Progenitor cell of endocrine pancreas (in vitro differentiated cells): ENCODE data around the gene SMU1. TPM values are rescaled to one million over a fixed set of nuclear protein-coding genes. Genes with fewer than 3 reads are reported as not detected.

ENCODE experiments used
- DNase-seq: peaks from one replicate; pipeline ENCODE4 v3.0.0; 2021; ENCODE audit warnings: low spot score; ENCODE audit not compliant: unreplicated experiment
- H3K27ac Mint-ChIP-seq: 2 replicates; pipeline ENCODE4 v1.8.0; 2021; ENCODE audit warnings: mild to moderate bottlenecking, moderate library complexity, mixed read lengths
- H3K27me3 Mint-ChIP-seq: 2 replicates; pipeline ENCODE4 v1.8.0; 2021; ENCODE audit warnings: mixed read lengths
- H3K36me3 Mint-ChIP-seq: 2 replicates; pipeline ENCODE4 v1.8.0; 2022; ENCODE audit warnings: mixed read lengths; ENCODE audit not compliant: insufficient read depth
- H3K4me1 Mint-ChIP-seq: 2 replicates; pipeline ENCODE4 v1.8.0; 2021; ENCODE audit warnings: low read depth, mixed read lengths
- H3K4me3 Mint-ChIP-seq: 2 replicates; pipeline ENCODE4 v1.8.0; 2021; ENCODE audit warnings: low read depth, mild to moderate bottlenecking, moderate library complexity, mixed read lengths
- H3K9me3 Mint-ChIP-seq: 2 replicates; pipeline ENCODE4 v1.8.0; 2021; ENCODE audit warnings: low read depth, mixed read lengths
- CTCF ChIP-seq: fragments of 200-600 bp; sonication (generic); IDR thresholded peaks from one replicate; pipeline ENCODE4 v1.5.0; 2021; ENCODE audit warnings: antibody characterized with exemption, mild to moderate bottlenecking; ENCODE audit not compliant: unreplicated experiment
- total RNA-seq: library from RNA; stranded (reverse); gene quantifications from 2 replicates; pipeline ENCODE4 v1.2.1, GENCODE V29; 2021

Gene SMU1
- total RNA-seq, 1 donor from 2014 or later, result 25.2 TPM

- H3K9me3 Mint-ChIP-seq, result no peaks in the 10 kb centered on the region
- H3K4me1 Mint-ChIP-seq, result no peaks in the 10 kb centered on the region
- H3K36me3 Mint-ChIP-seq, result peaks cover 8% of the 10 kb centered on the region
- no peak overlapping the region for H3K4me3 Mint-ChIP-seq
- no peaks in the 10 kb centered on the region for H3K27me3 Mint-ChIP-seq
- no peak overlapping the region for H3K27ac Mint-ChIP-seq
- DNase-seq, result no peak
- no peak for TF ChIP-seq CTCF
Observed at GRCh38 chr9:33113799-33114547, 37.5 kb upstream of the SMU1 start.

GRCh38 chr9:33112094-33112493 is 35.6 kb upstream of the SMU1 start:
- no peak for TF ChIP-seq CTCF

GRCh38 chr9:33111631-33112030 is 35.2 kb upstream of the SMU1 start:
- Mint-ChIP-seq H3K27ac (no peak overlapping the region), H3K4me3 (no peak overlapping the region), H3K27me3 (no peaks in the 10 kb centered on the region), H3K36me3 (peaks cover 6% of the 10 kb centered on the region), H3K4me1 (no peaks in the 10 kb centered on the region), H3K9me3 (no peaks in the 10 kb centered on the region)
- no peak for DNase-seq
- no peak for TF ChIP-seq CTCF

More at GRCh38 chr9:33112094-33112493, 35.6 kb upstream of the SMU1 start:
- H3K9me3 Mint-ChIP-seq, result no peaks in the 10 kb centered on the region
- peaks cover 6% of the 10 kb centered on the region for H3K36me3 Mint-ChIP-seq
- no peak for DNase-seq
- no peak overlapping the region for H3K27ac Mint-ChIP-seq
- no peaks in the 10 kb centered on the region for H3K4me1 Mint-ChIP-seq
- H3K27me3 Mint-ChIP-seq, result no peaks in the 10 kb centered on the region
- H3K4me3 Mint-ChIP-seq, result no peak overlapping the region

DNA sequence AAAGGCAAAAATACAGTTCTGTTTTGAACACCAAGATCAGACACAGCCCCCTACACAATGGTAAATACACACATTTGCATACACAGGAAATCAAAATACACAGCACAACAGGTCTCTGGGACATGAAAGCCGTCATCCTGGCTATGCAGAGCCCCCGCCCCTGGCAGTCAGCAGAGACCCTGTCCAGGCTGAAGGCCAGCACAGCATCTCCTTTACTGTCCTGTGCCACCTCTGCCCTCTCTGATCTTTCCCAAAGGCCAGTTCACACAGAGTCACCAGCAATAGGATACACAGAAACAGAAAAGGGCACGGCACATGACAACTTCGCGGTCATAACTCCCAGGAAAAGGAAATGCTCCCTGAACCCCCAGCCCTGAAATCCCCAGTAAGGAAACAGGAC is 34.2 kb upstream of the SMU1 start:
- Mint-ChIP-seq H3K4me1 (no peaks in the 10 kb centered on the region), H3K36me3 (peaks cover 6% of the 10 kb centered on the region), H3K27me3 (no peaks in the 10 kb centered on the region), H3K27ac (no peak overlapping the region), H3K9me3 (no peaks in the 10 kb centered on the region), H3K4me3 (no peak overlapping the region)
- DNase-seq, result no peak
- no peak for TF ChIP-seq CTCF

DNA sequence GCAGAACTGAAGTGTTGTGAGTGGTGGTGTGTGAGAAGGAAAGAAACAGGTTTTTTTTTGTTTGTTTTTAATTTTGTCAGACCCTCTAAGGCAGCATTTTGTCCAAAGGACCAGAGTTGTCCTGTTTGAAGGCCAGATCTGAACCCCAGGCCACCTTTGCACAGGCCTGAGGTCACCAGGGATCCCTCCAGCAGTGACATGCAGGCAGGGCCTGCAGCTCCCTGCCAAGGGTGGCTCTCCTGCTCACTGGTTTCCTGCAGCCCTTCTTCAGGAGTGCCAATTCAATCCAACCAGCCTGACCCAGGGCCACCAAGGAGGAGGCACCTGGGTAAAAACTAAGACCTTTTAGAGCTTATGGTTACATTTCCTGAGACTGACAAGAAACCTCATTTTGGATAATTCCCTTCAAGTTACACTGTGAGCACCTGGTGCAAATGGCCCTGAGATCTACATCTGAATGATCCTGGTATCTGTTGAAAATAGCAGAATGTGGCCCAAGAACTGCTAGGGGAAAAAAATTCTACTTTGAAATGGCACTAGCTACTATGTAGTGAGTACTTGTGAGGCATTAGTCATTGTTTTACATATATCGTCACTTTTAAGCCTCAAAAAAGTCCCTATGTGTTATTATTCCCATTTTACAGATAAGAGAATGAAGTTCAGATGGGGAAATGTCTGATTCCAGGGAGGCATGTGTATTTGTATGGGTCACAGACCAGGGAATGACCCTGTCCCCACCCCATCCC is 33.5 kb upstream of the SMU1 start:
- H3K4me1 Mint-ChIP-seq, result no peaks in the 10 kb centered on the region
- H3K9me3 Mint-ChIP-seq, result no peaks in the 10 kb centered on the region
- no peak for DNase-seq
- TF ChIP-seq CTCF, result no peak
- no peak overlapping the region for H3K27ac Mint-ChIP-seq
- H3K27me3 Mint-ChIP-seq, result no peaks in the 10 kb centered on the region
- peaks cover 6% of the 10 kb centered on the region for H3K36me3 Mint-ChIP-seq
- H3K4me3 Mint-ChIP-seq, result no peak overlapping the region
